OCI-LY7 (cell line): ENCODE measurements around the gene TMEM185B.

ENCODE experiments used
- EZH2phosphoT487 ChIP-seq: fragments of 200-600 bp; sonication (generic); IDR thresholded peaks from 2 replicates; pipeline ENCODE4 v1.6.1; 2018; ENCODE audit warnings: low read depth, borderline replicate concordance, mild to moderate bottlenecking, mixed run types, antibody characterized with exemption, low read length, moderate library complexity, mixed read lengths
- TF ChIP-seq, protein P1 (sequence below): fragments of 200-600 bp; sonication (generic); conservative IDR thresholded peaks from 2 replicates; pipeline ENCODE4 v1.5.1; 2014; ENCODE audit warnings: mild to moderate bottlenecking, antibody characterized with exemption, low read length, moderate library complexity, mixed read lengths

DNA sequence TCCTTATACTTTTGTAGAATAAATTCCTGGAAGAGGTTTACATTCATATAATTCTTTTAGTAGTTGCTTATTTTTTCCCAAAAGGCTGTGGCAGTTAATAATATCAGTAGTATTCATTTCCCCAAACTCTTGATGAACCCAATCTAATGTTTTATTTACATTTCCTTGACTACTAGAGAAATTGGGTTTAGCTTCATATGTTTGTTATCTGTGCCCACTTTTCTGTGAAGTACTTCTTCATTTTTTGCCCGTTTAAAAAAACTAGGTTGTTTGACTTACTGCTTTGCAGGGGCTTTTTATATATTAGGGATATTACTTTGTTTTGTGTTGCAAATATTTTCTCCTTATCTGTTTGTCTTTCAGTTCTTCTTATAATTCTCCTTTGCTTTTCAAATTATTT lies 46.6 kb upstream of the TMEM185B start:
- TF ChIP-seq, protein P1, sequence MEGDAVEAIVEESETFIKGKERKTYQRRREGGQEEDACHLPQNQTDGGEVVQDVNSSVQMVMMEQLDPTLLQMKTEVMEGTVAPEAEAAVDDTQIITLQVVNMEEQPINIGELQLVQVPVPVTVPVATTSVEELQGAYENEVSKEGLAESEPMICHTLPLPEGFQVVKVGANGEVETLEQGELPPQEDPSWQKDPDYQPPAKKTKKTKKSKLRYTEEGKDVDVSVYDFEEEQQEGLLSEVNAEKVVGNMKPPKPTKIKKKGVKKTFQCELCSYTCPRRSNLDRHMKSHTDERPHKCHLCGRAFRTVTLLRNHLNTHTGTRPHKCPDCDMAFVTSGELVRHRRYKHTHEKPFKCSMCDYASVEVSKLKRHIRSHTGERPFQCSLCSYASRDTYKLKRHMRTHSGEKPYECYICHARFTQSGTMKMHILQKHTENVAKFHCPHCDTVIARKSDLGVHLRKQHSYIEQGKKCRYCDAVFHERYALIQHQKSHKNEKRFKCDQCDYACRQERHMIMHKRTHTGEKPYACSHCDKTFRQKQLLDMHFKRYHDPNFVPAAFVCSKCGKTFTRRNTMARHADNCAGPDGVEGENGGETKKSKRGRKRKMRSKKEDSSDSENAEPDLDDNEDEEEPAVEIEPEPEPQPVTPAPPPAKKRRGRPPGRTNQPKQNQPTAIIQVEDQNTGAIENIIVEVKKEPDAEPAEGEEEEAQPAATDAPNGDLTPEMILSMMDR = no peak
- no peak for TF ChIP-seq EZH2phosphoT487
